K562 (cell line): ENCODE data around the gene KHDC1. TPM values are rescaled to one million over a fixed set of nuclear protein-coding genes. Genes with fewer than 3 reads are reported as not detected.

ENCODE experiments used
- ARID1B ChIP-seq: fragments of 450-650 bp; IDR thresholded peaks from 2 replicates; pipeline ENCODE4 v1.6.1; 2016; ENCODE audit warnings: antibody characterized with exemption, mild to moderate bottlenecking, inconsistent platforms
- CBFA2T3 ChIP-seq: fragments of 450-650 bp; IDR thresholded peaks from 2 replicates; pipeline ENCODE4 v1.6.1; 2017
- DPF2 ChIP-seq: fragments of 450-650 bp; IDR thresholded peaks from 2 replicates; pipeline ENCODE4 v1.6.1; 2016
- FOXK2 ChIP-seq, 2 experiments: fragments of 450-650 bp; IDR thresholded peaks in 1 of 2; conservative IDR thresholded peaks in 1 of 2; 2 replicates each; pipeline ENCODE4 v1.6.1; 2016; ENCODE audit warnings: low read depth in 2 of 2, mild to moderate bottlenecking in 1 of 2
- HDAC3 ChIP-seq: fragments of 450-650 bp; IDR thresholded peaks from 2 replicates; pipeline ENCODE4 v1.6.1; 2018; ENCODE audit warnings: borderline replicate concordance, mild to moderate bottlenecking, moderate library complexity; ENCODE audit not compliant: partially characterized antibody
- MCM3 ChIP-seq: fragments of 450-650 bp; IDR thresholded peaks from 2 replicates; pipeline ENCODE4 v1.6.1; 2016
- MEF2A ChIP-seq: IDR thresholded peaks from 2 replicates; pipeline ENCODE4 v1.6.1; 2011; ENCODE audit warnings: low read depth, mild to moderate bottlenecking, low read length, moderate library complexity; ENCODE audit not compliant: control insufficient read depth
- MEF2D ChIP-seq: conservative IDR thresholded peaks from 2 replicates; pipeline ENCODE4 v1.6.1; 2016; ENCODE audit warnings: low read depth, missing genetic modification characterization, missing compliant biosample characterization
- NRF1 ChIP-seq, 2 experiments: fragments of 450-650 bp; IDR thresholded peaks in 1 of 2; conservative IDR thresholded peaks in 1 of 2; 2 replicates each; pipeline ENCODE4 v1.6.1; 2014; ENCODE audit warnings: mild to moderate bottlenecking in 2 of 2
- PURB ChIP-seq: sonication (generic); formaldehyde crosslinking; IDR thresholded peaks from 2 replicates; pipeline ENCODE4 v1.9.0; 2021; ENCODE audit warnings: low read depth, mild to moderate bottlenecking, missing genetic modification reagents
- REST ChIP-seq, 2 experiments: fragments of 450-650 bp; formaldehyde crosslinking in 1 of 2; IDR thresholded peaks; 2 replicates each; pipeline versions ENCODE4 v1.4.0 to v1.6.1; 2014 to 2020; ENCODE audit warnings: mild to moderate bottlenecking in 2 of 2, borderline replicate concordance in 1 of 2, low read depth in 1 of 2
- SUPT5H ChIP-seq: fragments of 450-650 bp; IDR thresholded peaks from 2 replicates; pipeline ENCODE4 v1.6.1; 2016
- TAF9B ChIP-seq: fragments of 450-650 bp; IDR thresholded peaks from 2 replicates; pipeline ENCODE4 v1.6.1; 2018; ENCODE audit warnings: mild to moderate bottlenecking; ENCODE audit not compliant: partially characterized antibody
- TBL1XR1 ChIP-seq, 2 experiments: IDR thresholded peaks; 2 replicates each; pipeline ENCODE4 v1.6.1; 2012; ENCODE audit warnings: improper control_type of control experiment in 2 of 2, low read length in 2 of 2, mild to moderate bottlenecking in 1 of 2
- TCF3 ChIP-seq: sonication (generic); formaldehyde crosslinking; IDR thresholded peaks from 2 replicates; pipeline ENCODE4 v1.4.0; 2020; ENCODE audit warnings: mild to moderate bottlenecking, missing genetic modification reagents
- TCF7 ChIP-seq: sonication (generic); IDR thresholded peaks from 2 replicates; pipeline ENCODE4 v1.6.1; 2016; ENCODE audit warnings: antibody characterized with exemption, borderline replicate concordance
- ZBTB9 ChIP-seq: fragments of 450-650 bp; formaldehyde crosslinking; IDR thresholded peaks from 2 replicates; pipeline ENCODE4 v1.4.0; 2020; ENCODE audit warnings: mild to moderate bottlenecking, moderate library complexity
- ZNF707 ChIP-seq: fragments of 250-450 bp; sonication (Bioruptor Pico); conservative IDR thresholded peaks from 2 replicates; pipeline ENCODE4 v1.8.0; 2022; ENCODE audit warnings: inconsistent platforms, mild to moderate bottlenecking, moderate library complexity
- polyA plus RNA-seq, 8 experiments: library from polyadenylated mRNA; depleted of rRNA in 4 of 8; stranded (reverse) in 5 of 8; unstranded in 3 of 8; fragments of >200 nt; fragmentation: Nextera tagmentation in 2 of 8; fragmentation: Illumina TruSeq in 1 of 8; extraction: Ambion mirVana in 2 of 8; extraction: Trizol in 1 of 8; gene quantifications; 2 replicates each; pipeline versions ENCODE4 v1.2.1 to v1.2.3, GENCODE V29; 2011 to 2014; ENCODE audit warnings: inconsistent platforms in 1 of 8, missing spikeins in 1 of 8
- total RNA-seq, 7 experiments: library from RNA; depleted of rRNA in 6 of 7; stranded (reverse); fragments of >200 nt in 6 of 7; fragmentation: Illumina TruSeq in 2 of 7; extraction: Trizol in 2 of 7; gene quantifications; 2 replicates each; pipeline versions ENCODE4 v1.2.1 to v1.2.3, GENCODE V29; 2011 to 2021; ENCODE audit warnings: low replicate concordance in 1 of 7

The KHDC1 gene
- total and polyA plus RNA-seq, 9 of the 15 experiments (the other 6 are each of a cell fraction or from before 2014, with no cell fraction given), result 2.5 to 19.5 (median 8.0) TPM

GRCh38 chr6:73285674-73286283 is 22.8 kb upstream of the KHDC1 start (continued):
- 0 out of 4 replicates have a peak, but pooled peaks of 1 of the 2 experiments have one; percentile 14 for TF ChIP-seq TBL1XR1 (IDR thresholded peaks at IDR 0.05; ENCODE audit: low read length in 2 of 2)
- no peak for TF ChIP-seq ZBTB9 (CRISPR knock-in tag)
- TF ChIP-seq TCF3, result peak; percentile 66
- TF ChIP-seq MEF2A, result peak; percentile 97
- peak; percentile 87 for TF ChIP-seq MEF2D (tag)
- no peak for TF ChIP-seq SUPT5H
- TF ChIP-seq PURB (CRISPR knock-in tag), result no peak
- no peak for TF ChIP-seq MCM3
- peak; percentile 64; the same call in 1 of the 2 replicates for TF ChIP-seq DPF2
- TF ChIP-seq ZNF707 (CRISPR knock-in tag), result no peak
- peak; percentile 90 for TF ChIP-seq CBFA2T3
- peak; percentile 80 for TF ChIP-seq ARID1B
- TF ChIP-seq TAF9B, result no peak
- TF ChIP-seq TCF7, result 0 out of 2 replicates have a peak, but pooled peaks have one; percentile 65
- no peak for TF ChIP-seq NRF1 (conservative IDR thresholded peaks at IDR 0.05 in 1 of 2, IDR thresholded peaks at IDR 0.05 in 1 of 2)
- peak; percentile 60; the same call in 1 of the 2 replicates for TF ChIP-seq REST (IDR thresholded peaks at IDR 0.05; ENCODE audit: borderline replicate concordance)
- no peak for TF ChIP-seq REST (CRISPR knock-in tag; IDR thresholded peaks at IDR 0.05; ENCODE audit: low read depth)
- TF ChIP-seq FOXK2 (conservative IDR thresholded peaks at IDR 0.05 in 1 of 2, IDR thresholded peaks at IDR 0.05 in 1 of 2; ENCODE audit: low read depth in 2 of 2), result 0 out of 4 replicates have a peak, but pooled peaks of 1 of the 2 experiments have one; percentile 31
- TF ChIP-seq HDAC3, result peak; percentile 64
